B cell (primary cell): ENCODE measurements around the gene PRKN. TPM values are rescaled to one million over a fixed set of nuclear protein-coding genes. Genes with fewer than 3 reads are reported as not detected.

Source experiments
- ATAC-seq: fragments of 200-7000 bp; cut with Tn5 transposase; one replicate; pipeline ENCODE4 v1.10.0; 2021; ENCODE audit warnings: low read depth, mild to moderate bottlenecking, moderate number of reproducible peaks, moderate library complexity
- CTCF ChIA-PET: fragments of 350-600 bp; sonication (Branson Sonifier 250); formaldehyde crosslinking; loops from one replicate; lab custom pipeline; 2021; ENCODE audit warnings: antibody characterized with exemption, inconsistent platforms; lab: Charles Lee
- POLR2A ChIA-PET: fragments of 350-600 bp; sonication (Branson Sonifier 250); formaldehyde crosslinking; loops from one replicate; lab custom pipeline; 2021; ENCODE audit warnings: antibody characterized with exemption; lab: Charles Lee
- DNase-seq: peaks from one replicate; pipeline ENCODE4 v3.0.0; 2013
- H2AFZ ChIP-seq: 2 replicates; pipeline ENCODE4 v1.6.1; 2012; ENCODE audit warnings: mild to moderate bottlenecking, low read depth, low read length; ENCODE audit not compliant: insufficient read depth, poor library complexity, severe bottlenecking
- H3K27ac ChIP-seq, 2 donors: 1 replicate in 1 of 2; 2 replicates in 1 of 2; pipeline ENCODE4 v1.5.1; 2012 to 2013; ENCODE audit warnings: low read length in 2 of 2, mild to moderate bottlenecking in 2 of 2, moderate library complexity in 1 of 2
- H3K27me3 ChIP-seq, 4 experiments: fragments of 200-600 bp in 1 of 4; sonication (generic) in 1 of 4; replicated peaks in 1 of 4; 1 replicate in 2 of 4; 2 replicates in 2 of 4; pipeline versions ENCODE4 v1.6.1 to v1.7.0; 2013 to 2016; ENCODE audit warnings: low read length in 3 of 4, mild to moderate bottlenecking in 2 of 4, mixed read lengths in 1 of 4, moderate library complexity in 1 of 4; ENCODE audit not compliant: insufficient read depth in 4 of 4, control insufficient read depth in 3 of 4; ENCODE audit errors: control extremely low read depth in 1 of 4
- H3K36me3 ChIP-seq, 2 experiments: replicated peaks in 1 of 2; 1 replicate in 1 of 2; 2 replicates in 1 of 2; pipeline versions ENCODE4 v1.6.1 to v1.7.1; 2013; ENCODE audit warnings: low read length in 1 of 2; ENCODE audit not compliant: insufficient read depth in 2 of 2, control insufficient read depth in 1 of 2; ENCODE audit errors: control extremely low read depth in 1 of 2, extremely low read depth in 1 of 2
- H3K4me1 ChIP-seq, 2 donors: fragments of 200-600 bp in 1 of 2; sonication (generic) in 1 of 2; 1 replicate in 1 of 2; 2 replicates in 1 of 2; pipeline versions ENCODE4 v1.5.1 to v1.6.1; 2013 to 2017; ENCODE audit warnings: low read length in 2 of 2; ENCODE audit not compliant: control insufficient read depth in 2 of 2, insufficient read depth in 2 of 2
- H3K4me2 ChIP-seq: replicated peaks from 2 replicates; pipeline ENCODE3; 2012; ENCODE audit warnings: mild to moderate bottlenecking, low read depth, low read length; ENCODE audit not compliant: poor library complexity, severe bottlenecking
- H3K4me3 ChIP-seq, 5 experiments: fragments of 200-600 bp in 1 of 5; sonication (generic) in 1 of 5; 1 replicate in 3 of 5; 2 replicates in 2 of 5; pipeline versions ENCODE4 v1.5.1 to v1.7.0; 2011 to 2016; ENCODE audit warnings: low read length in 4 of 5, mild to moderate bottlenecking in 4 of 5, low read depth in 2 of 5, control low read depth in 1 of 5, moderate library complexity in 1 of 5; ENCODE audit not compliant: insufficient read depth in 1 of 5; ENCODE audit errors: control extremely low read depth in 1 of 5, extremely low read depth in 1 of 5
- H3K79me2 ChIP-seq: fragments of 200-600 bp; sonication (generic); one replicate; pipeline ENCODE4 v1.6.0; 2016; ENCODE audit warnings: low read length; ENCODE audit not compliant: control insufficient read depth, insufficient read depth
- H3K9ac ChIP-seq: fragments of 200-600 bp; sonication (generic); 2 replicates; pipeline ENCODE4 v1.6.1; 2017; ENCODE audit warnings: mild to moderate bottlenecking, low read length, moderate library complexity
- H3K9me3 ChIP-seq, 3 donors: one replicate each; pipeline versions ENCODE4 v1.6.1 to v1.7.1; 2013; ENCODE audit warnings: low read length in 2 of 3; ENCODE audit not compliant: control insufficient read depth in 2 of 3, insufficient read depth in 1 of 3; ENCODE audit errors: control extremely low read depth in 1 of 3
- H4K20me1 ChIP-seq: 2 replicates; pipeline ENCODE4 v1.6.0; 2012; ENCODE audit warnings: mild to moderate bottlenecking, low read length; ENCODE audit not compliant: insufficient read depth, control insufficient read depth, poor library complexity, severe bottlenecking
- H3K27ac Mint-ChIP-seq: one replicate; pipeline ENCODE4 v1.8.0; 2021; ENCODE audit warnings: mixed read lengths
- H3K27me3 Mint-ChIP-seq: one replicate; pipeline ENCODE4 v1.8.0; 2021; ENCODE audit warnings: mixed read lengths
- H3K4me1 Mint-ChIP-seq: one replicate; pipeline ENCODE4 v1.8.0; 2021; ENCODE audit warnings: mixed read lengths
- H3K4me3 Mint-ChIP-seq: one replicate; pipeline ENCODE4 v1.8.0; 2021; ENCODE audit warnings: mixed read lengths
- H3K9me3 Mint-ChIP-seq: one replicate; pipeline ENCODE4 v1.8.0; 2022; ENCODE audit warnings: mixed read lengths; ENCODE audit not compliant: insufficient read depth
- EZH2 ChIP-seq: IDR thresholded peaks from 2 replicates; pipeline ENCODE4 v1.6.1; 2012; ENCODE audit warnings: borderline replicate concordance, low read depth, mild to moderate bottlenecking, moderate library complexity, low read length; ENCODE audit not compliant: insufficient read depth, poor library complexity, severe bottlenecking
- WGBS: methylation state at CpG from one replicate; pipeline ENCODE4 v1.1.5; 2013; ENCODE audit warnings: missing lambda C conversion rate; ENCODE audit not compliant: insufficient coverage; 5-methylcytosine and 5-hydroxymethylcytosine counted together
- intact Hi-C: fragments of 100-400 bp; cut with micrococcal nuclease; formaldehyde crosslinking; loops from one replicate; pipeline ENCODE4 v1.10.0; 2022
- polyA minus RNA-seq: library from RNA; depleted of rRNA, polyadenylated mRNA; stranded (reverse); fragments of >200 nt; gene quantifications from 2 replicates; pipeline ENCODE4 v1.2.3, GENCODE V29; 2012
- polyA plus RNA-seq: library from polyadenylated mRNA; depleted of rRNA; stranded (reverse); fragments of >200 nt; gene quantifications from 2 replicates; pipeline ENCODE4 v1.2.3, GENCODE V29; 2012
- total RNA-seq, 2 donors: library from RNA; stranded (reverse); fragments of 120-200 nt in 1 of 2; gene quantifications; 1 replicate in 1 of 2; 2 replicates in 1 of 2; pipeline versions ENCODE4 v1.2.3 to v1.2.4, GENCODE V29; 2013 to 2022
- TF ChIP-seq, protein P1 (sequence below): fragments of 200-600 bp; IDR thresholded peaks from one replicate; pipeline ENCODE4 v1.8.0; 2022; ENCODE audit warnings: antibody characterized with exemption, mild to moderate bottlenecking

Gene PRKN
- total RNA-seq (6.2 and 6.7 TPM in 2 replicates), polyA plus RNA-seq (0.94 and 1.6 TPM in 2 replicates), polyA minus RNA-seq (3.2 and 5.1 TPM in 2 replicates)
- 3.2 TPM for total RNA-seq (2013)

DNA sequence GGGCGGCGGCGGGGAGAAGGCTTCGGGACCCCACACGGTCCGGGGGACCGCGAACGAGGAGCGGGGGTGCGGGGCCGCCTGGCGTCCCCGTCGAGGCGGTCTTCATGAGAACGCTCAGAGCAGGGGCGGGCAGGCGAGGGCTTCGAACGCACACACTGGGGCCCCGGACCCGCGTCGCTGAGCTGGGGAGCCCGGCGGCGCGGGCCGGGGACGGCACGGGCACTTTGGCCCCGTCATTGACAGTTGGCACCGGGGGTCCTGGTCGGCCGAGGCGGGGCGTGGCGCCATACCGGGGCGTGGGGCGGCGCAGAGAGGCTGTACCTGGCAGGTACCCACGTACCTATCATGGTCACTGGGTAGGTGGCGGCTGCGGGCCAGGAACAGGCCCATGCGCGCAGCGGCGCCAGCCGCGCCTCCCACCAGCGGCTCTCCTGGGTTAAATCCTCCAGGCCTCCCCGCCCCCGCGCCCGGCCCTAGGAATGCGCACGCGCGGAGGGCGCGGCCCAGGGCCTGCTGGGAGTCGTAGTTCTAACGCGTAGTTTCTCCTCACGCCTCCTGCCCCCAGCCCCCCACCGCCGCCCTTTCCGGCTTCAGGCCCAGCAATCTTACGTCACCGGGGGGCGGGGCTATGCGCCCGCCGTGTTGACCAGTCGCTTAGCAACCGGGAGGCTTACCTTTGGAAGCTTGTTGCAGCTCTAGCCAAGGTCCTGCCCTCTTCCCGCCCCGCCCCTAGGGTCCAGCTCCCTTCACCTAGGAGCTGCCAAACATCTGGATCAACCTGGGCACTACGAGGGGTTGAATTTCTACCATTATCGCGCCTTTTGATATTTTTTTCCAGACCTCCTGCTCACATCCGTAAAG, at the start of gene PRKN, which contains the start of gene PACRG:
PRKN (minus strand) TSS at position 445 of the 861 bp plus-strand sequence.
PACRG (plus strand) TSS at position 653 of the 861 bp plus-strand sequence.
- H4K20me1 ChIP-seq: no peaks in the 10 kb centered on the region
- intact Hi-C loops: loop anchor here (5.0 kb wide), 2 partner anchors 1555 to 1735 kb away; partner anchors contain the start of gene MAP3K4
- CTCF ChIA-PET: no interaction called here
- H3K9ac ChIP-seq: peak within 1 kb of the TSS; percentile 89
- TF ChIP-seq, protein P1, sequence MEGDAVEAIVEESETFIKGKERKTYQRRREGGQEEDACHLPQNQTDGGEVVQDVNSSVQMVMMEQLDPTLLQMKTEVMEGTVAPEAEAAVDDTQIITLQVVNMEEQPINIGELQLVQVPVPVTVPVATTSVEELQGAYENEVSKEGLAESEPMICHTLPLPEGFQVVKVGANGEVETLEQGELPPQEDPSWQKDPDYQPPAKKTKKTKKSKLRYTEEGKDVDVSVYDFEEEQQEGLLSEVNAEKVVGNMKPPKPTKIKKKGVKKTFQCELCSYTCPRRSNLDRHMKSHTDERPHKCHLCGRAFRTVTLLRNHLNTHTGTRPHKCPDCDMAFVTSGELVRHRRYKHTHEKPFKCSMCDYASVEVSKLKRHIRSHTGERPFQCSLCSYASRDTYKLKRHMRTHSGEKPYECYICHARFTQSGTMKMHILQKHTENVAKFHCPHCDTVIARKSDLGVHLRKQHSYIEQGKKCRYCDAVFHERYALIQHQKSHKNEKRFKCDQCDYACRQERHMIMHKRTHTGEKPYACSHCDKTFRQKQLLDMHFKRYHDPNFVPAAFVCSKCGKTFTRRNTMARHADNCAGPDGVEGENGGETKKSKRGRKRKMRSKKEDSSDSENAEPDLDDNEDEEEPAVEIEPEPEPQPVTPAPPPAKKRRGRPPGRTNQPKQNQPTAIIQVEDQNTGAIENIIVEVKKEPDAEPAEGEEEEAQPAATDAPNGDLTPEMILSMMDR: no peak
- no peak for TF ChIP-seq EZH2
- ATAC-seq (peak; percentile 92), DNase-seq (peak; percentile 99)
- peaks cover 8 to 13% of the 10 kb centered on the region in 2 donors for H3K4me1 ChIP-seq
- H3K4me3 ChIP-seq: peak within 1 kb of the TSS; percentile 15 to 87 (median 76)
- H3K9me3 Mint-ChIP-seq: no peaks in the 10 kb centered on the region
- peak within 1 kb of the TSS; percentile 96 for H3K4me3 Mint-ChIP-seq
- no peaks in the 10 kb centered on the region for H3K27me3 ChIP-seq
- H3K4me2 ChIP-seq: peak within 1 kb of the TSS; percentile 88
- H2AFZ ChIP-seq: peak within 1 kb of the TSS; percentile 93
- H3K9me3 ChIP-seq: peaks cover 0 to 3% (median 0%) of the 10 kb centered on the region in 3 donors
- H3K27ac ChIP-seq: peak within 1 kb of the TSS; percentile 59 to 85
- H3K27me3 Mint-ChIP-seq: no peaks in the 10 kb centered on the region
- H3K79me2 ChIP-seq: no peaks in the 10 kb centered on the region
- H3K4me1 Mint-ChIP-seq: peaks cover 12% of the 10 kb centered on the region
- POLR2A ChIA-PET: no interaction called here
- H3K36me3 ChIP-seq: no peaks in the 10 kb centered on the region
- H3K27ac Mint-ChIP-seq: peak within 1 kb of the TSS; percentile 91
- WGBS: under 1% methylated on average over 80 of the region's 84 CpGs

DNA sequence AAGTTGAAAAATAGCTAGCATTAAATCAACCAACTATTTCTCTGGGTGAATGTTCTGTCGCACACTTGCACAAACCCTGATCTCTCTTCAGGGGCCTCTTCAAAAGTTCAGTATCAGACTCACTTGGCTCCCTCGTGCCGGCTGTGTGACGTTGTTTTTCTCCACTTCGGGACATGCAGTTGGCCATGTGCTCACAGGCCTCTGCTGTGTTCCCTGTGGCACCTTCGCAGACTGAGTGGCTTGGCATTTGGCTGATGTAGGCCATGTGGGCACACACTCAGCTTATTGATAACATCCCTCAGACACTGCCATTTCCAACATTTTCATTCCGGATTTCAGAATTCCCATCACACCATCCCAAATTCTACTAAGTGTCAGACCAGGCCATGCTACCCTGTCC, 49.5 kb upstream of the PRKN start:
- H3K79me2 ChIP-seq: no peaks in the 10 kb centered on the region
- POLR2A ChIA-PET: no interaction called here
- CTCF ChIA-PET: no interaction called here
- peaks cover 0 to 5% (median 0%) of the 10 kb centered on the region in 3 donors for H3K9me3 ChIP-seq
- no peak overlapping the region for H3K4me3 Mint-ChIP-seq
- no peaks in the 10 kb centered on the region for H3K4me1 ChIP-seq
- H3K4me2 ChIP-seq: no peak overlapping the region
- H3K4me1 Mint-ChIP-seq: no peaks in the 10 kb centered on the region
- no peaks in the 10 kb centered on the region for H3K36me3 ChIP-seq
- WGBS: 97% methylated on average over 6 of the region's 7 CpGs
- ATAC-seq (no peak), DNase-seq (no peak)
- TF ChIP-seq, protein P1: no peak
- no peak for TF ChIP-seq EZH2
- no peak overlapping the region for H2AFZ ChIP-seq
- no peak overlapping the region for H3K27ac ChIP-seq
- H3K9ac ChIP-seq: no peak overlapping the region
- H4K20me1 ChIP-seq: no peaks in the 10 kb centered on the region
- peaks cover 10% of the 10 kb centered on the region for H3K9me3 Mint-ChIP-seq
- H3K4me3 ChIP-seq: no peak overlapping the region
- intact Hi-C loops: no loop called here
- H3K27ac Mint-ChIP-seq: no peak overlapping the region
- no peaks in the 10 kb centered on the region for H3K27me3 Mint-ChIP-seq
- no peaks in the 10 kb centered on the region for H3K27me3 ChIP-seq
